Mucosa of descending colon (tissue), 3 donors: ENCODE measurements around the gene TOMM34. TPM values are rescaled to one million over a fixed set of nuclear protein-coding genes. Genes with fewer than 3 reads are reported as not detected.

Source experiments
- ATAC-seq: fragments of 200-7000 bp; cut with Tn5 transposase; one replicate; pipeline ENCODE4 v1.9.1; 2020; ENCODE audit warnings: mild to moderate bottlenecking, moderate library complexity
- DNase-seq, 3 donors: peaks; one replicate each; pipeline ENCODE4 v3.0.0-alpha.2; 2020
- H3K36me3 ChIP-seq: fragments of 200-600 bp; one replicate; pipeline ENCODE4 v1.8.0; 2021; ENCODE audit warnings: low read depth, mild to moderate bottlenecking
- H3K4me1 ChIP-seq: fragments of 200-600 bp; one replicate; pipeline ENCODE4 v1.8.0; 2021; ENCODE audit warnings: low read depth, mild to moderate bottlenecking
- H3K4me3 ChIP-seq: fragments of 200-600 bp; one replicate; pipeline ENCODE4 v1.8.0; 2021; ENCODE audit warnings: mild to moderate bottlenecking
- H3K9me3 ChIP-seq: fragments of 200-600 bp; one replicate; pipeline ENCODE4 v1.8.0; 2021; ENCODE audit warnings: mild to moderate bottlenecking
- intact Hi-C, 2 donors: fragments of 100-400 bp; cut with DNase I in 1 of 2; cut with micrococcal nuclease in 1 of 2; formaldehyde crosslinking; loops; one replicate each; pipeline versions ENCODE4 v1.11.0 to v1.11.1; 2022; cut with DNase I, micrococcal nuclease
- total RNA-seq, 3 donors: library from RNA; stranded (reverse); fragmentation: NEBNext Ultra II Directional in 2 of 3; extraction: Animal tissue kit (Norgen Biotek cat#: 25700) in 2 of 3; gene quantifications; one replicate each; pipeline versions ENCODE4 v1.2.1 to v1.2.4, GENCODE V29; 2021 to 2023
- TF ChIP-seq, protein P1 (sequence below): fragments of 200-600 bp; IDR thresholded peaks from one replicate; pipeline ENCODE4 v1.8.0; 2022; ENCODE audit warnings: antibody characterized with exemption, mild to moderate bottlenecking
- donor health status: DM: no; HTN: no; CAD: no; lungs with moderate emphysema.
- donor health status: DM: no; HTN: no; CAD: no.
- donor health status: DM: no; HTN: yes; CAD: no.

TOMM34 gene
- total RNA-seq, 3 donors from 2014 or later, result 10.9 to 15.4 (median 13.3) TPM

- no peaks in the 10 kb centered on the region for H3K9me3 ChIP-seq
- H3K4me3 ChIP-seq, result peak overlapping the region; percentile 61
- DNase-seq, result peak in 1 of 3 donors; percentile 48
- H3K36me3 ChIP-seq, result no peaks in the 10 kb centered on the region
- peak; percentile 63 for ATAC-seq
- TF ChIP-seq, protein P1, sequence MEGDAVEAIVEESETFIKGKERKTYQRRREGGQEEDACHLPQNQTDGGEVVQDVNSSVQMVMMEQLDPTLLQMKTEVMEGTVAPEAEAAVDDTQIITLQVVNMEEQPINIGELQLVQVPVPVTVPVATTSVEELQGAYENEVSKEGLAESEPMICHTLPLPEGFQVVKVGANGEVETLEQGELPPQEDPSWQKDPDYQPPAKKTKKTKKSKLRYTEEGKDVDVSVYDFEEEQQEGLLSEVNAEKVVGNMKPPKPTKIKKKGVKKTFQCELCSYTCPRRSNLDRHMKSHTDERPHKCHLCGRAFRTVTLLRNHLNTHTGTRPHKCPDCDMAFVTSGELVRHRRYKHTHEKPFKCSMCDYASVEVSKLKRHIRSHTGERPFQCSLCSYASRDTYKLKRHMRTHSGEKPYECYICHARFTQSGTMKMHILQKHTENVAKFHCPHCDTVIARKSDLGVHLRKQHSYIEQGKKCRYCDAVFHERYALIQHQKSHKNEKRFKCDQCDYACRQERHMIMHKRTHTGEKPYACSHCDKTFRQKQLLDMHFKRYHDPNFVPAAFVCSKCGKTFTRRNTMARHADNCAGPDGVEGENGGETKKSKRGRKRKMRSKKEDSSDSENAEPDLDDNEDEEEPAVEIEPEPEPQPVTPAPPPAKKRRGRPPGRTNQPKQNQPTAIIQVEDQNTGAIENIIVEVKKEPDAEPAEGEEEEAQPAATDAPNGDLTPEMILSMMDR, result no peak
- intact Hi-C loops, result no loop called here
- H3K4me1 ChIP-seq, result peaks cover 21% of the 10 kb centered on the region
These were observed 7.1 kb upstream of the TOMM34 start for GRCh38 chr20:44967207-44967807.

GRCh38 chr20:44966030-44966961 lies 6.1 kb upstream of the TOMM34 start, which contains the start of gene STK4:
STK4 (plus strand) TSS chr20:44966512; CDS start chr20:44966569, 57 bp downstream.
- intact Hi-C loops, result no loop called here

GRCh38 chr20:44965651-44966029 lies 5.4 kb upstream of the TOMM34 start:
- Histone ChIP-seq H3K4me1 (peaks cover 17% of the 10 kb centered on the region), H3K4me3 (no peak overlapping the region), H3K9me3 (no peaks in the 10 kb centered on the region), H3K36me3 (no peaks in the 10 kb centered on the region)
- DNase-seq (no peak), ATAC-seq (no peak)
- intact Hi-C loops, result no loop called here
- TF ChIP-seq, protein P1, result no peak

More at GRCh38 chr20:44966030-44966961, 6.1 kb upstream of the TOMM34 start, which contains the start of gene STK4:
- H3K4me1 ChIP-seq, result peaks cover 17% of the 10 kb centered on the region
- ATAC-seq, result peak; percentile 95
- no peaks in the 10 kb centered on the region for H3K36me3 ChIP-seq
- no peaks in the 10 kb centered on the region for H3K9me3 ChIP-seq
- DNase-seq, result peak; percentile 97 to 98 (median 98)
- TF ChIP-seq, protein P1, result peak; percentile 36
- peak within 1 kb of the TSS; percentile 61 for H3K4me3 ChIP-seq

- ATAC-seq (no peak), DNase-seq (no peak)
- H3K9me3 ChIP-seq, result no peaks in the 10 kb centered on the region
- intact Hi-C loops, result no loop called here
- TF ChIP-seq, protein P1, result no peak
- peaks cover 19% of the 10 kb centered on the region for H3K4me1 ChIP-seq
- H3K36me3 ChIP-seq, result no peaks in the 10 kb centered on the region
- H3K4me3 ChIP-seq, result no peak overlapping the region
These were observed 3.4 kb upstream of the TOMM34 start for GRCh38 chr20:44963325-44964215.

DNA sequence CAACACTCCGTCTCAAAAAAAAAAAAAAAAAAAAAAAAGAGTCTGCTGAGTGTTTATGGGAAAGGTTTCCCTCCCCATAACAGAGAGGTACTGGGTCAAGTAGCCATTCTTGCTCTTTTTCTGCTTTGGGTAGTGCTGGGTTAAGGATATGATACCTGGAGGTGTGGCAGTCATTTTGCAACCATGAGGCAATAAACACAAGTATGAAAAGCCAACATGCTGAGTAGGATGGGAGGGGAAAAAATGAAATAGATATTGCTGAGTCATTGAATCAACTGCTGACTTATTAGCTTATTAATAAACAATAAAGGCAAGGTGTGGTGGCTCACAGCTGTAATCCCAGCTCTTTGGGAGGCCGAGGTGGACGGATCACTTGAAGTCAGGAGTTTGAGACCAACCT lies 2.3 kb upstream of the TOMM34 start:
- DNase-seq (no peak), ATAC-seq (no peak)
- intact Hi-C loops, result no loop called here
- Histone ChIP-seq H3K9me3 (no peaks in the 10 kb centered on the region), H3K4me3 (no peak overlapping the region), H3K4me1 (peaks cover 13% of the 10 kb centered on the region), H3K36me3 (no peaks in the 10 kb centered on the region)
- TF ChIP-seq, protein P1, result no peak
